ENCODE measurements around the gene NTN1.

GRCh38 chr17:9231449-9232154, 210.3 kb downstream of the NTN1 start:
- TF ChIP-seq GATA2 (IDR thresholded peaks at IDR 0.05; ENCODE audit: low read depth, low read length) (no peak), GATA3 (IDR thresholded peaks at IDR 0.05; ENCODE audit: low read depth, low read length) (no peak)
